ENCODE data around the gene SMARCA2.

SMARCA2 gene

GRCh38 chr9:2179567-2179966, 164.4 kb downstream of the SMARCA2 start:
- DNase-seq, result no peak

- DNase-seq, result no peak
Measured at GRCh38 chr9:2180154-2180553, 165.0 kb downstream of the SMARCA2 start.

- DNase-seq, result no peak
Measured at GRCh38 chr9:2180704-2181103, 165.6 kb downstream of the SMARCA2 start.

- DNase-seq, result no peak
Measured at GRCh38 chr9:2181792-2182191, 166.6 kb downstream of the SMARCA2 start.

GRCh38 chr9:2190939-2191608, 175.9 kb downstream of the SMARCA2 start:
- DNase-seq, result no peak

- DNase-seq, result no peak
Measured at GRCh38 chr9:2191609-2191972, 176.4 kb downstream of the SMARCA2 start.

- no peak for DNase-seq
Measured at GRCh38 chr9:2192356-2192979, 177.3 kb downstream of the SMARCA2 start.

- no peak for DNase-seq
Measured at GRCh38 chr9:2193552-2193951, 178.4 kb downstream of the SMARCA2 start.

GRCh38 chr9:2195211-2195610, 180.1 kb downstream of the SMARCA2 start:
- DNase-seq, result no peak

GRCh38 chr9:2196757-2197156, 181.6 kb downstream of the SMARCA2 start:
- no peak for DNase-seq

- DNase-seq, result no peak
Measured at GRCh38 chr9:2198956-2199635, 183.9 kb downstream of the SMARCA2 start.

- DNase-seq, result no peak
Measured at GRCh38 chr9:2199999-2200796, 185.1 kb downstream of the SMARCA2 start.

GRCh38 chr9:2208465-2208864, 193.3 kb downstream of the SMARCA2 start:
- DNase-seq, result no peak

GRCh38 chr9:2208991-2209390, 193.8 kb downstream of the SMARCA2 start:
- no peak for DNase-seq

GRCh38 chr9:2209400-2209799, 194.3 kb downstream of the SMARCA2 start:
- no peak for DNase-seq

- DNase-seq, result no peak
Measured at GRCh38 chr9:2210201-2210600, 195.1 kb downstream of the SMARCA2 start.

GRCh38 chr9:2213830-2214468, 198.8 kb downstream of the SMARCA2 start:
- no peak for DNase-seq

- no peak for DNase-seq
Measured at GRCh38 chr9:2214707-2215106, 199.6 kb downstream of the SMARCA2 start.

GRCh38 chr9:2215921-2216441, 200.8 kb downstream of the SMARCA2 start:
- no peak for DNase-seq

GRCh38 chr9:2216591-2216990, 201.4 kb downstream of the SMARCA2 start:
- DNase-seq, result no peak

- DNase-seq, result no peak
Measured at GRCh38 chr9:2217540-2217939, 202.4 kb downstream of the SMARCA2 start.

GRCh38 chr9:2220036-2220435, 204.9 kb downstream of the SMARCA2 start:
- no peak for DNase-seq
